ENCODE measurements around the gene LMTK2. TPM values are rescaled to one million over a fixed set of nuclear protein-coding genes. Genes with fewer than 3 reads are reported as not detected.

Gene LMTK2
- total and polyA plus RNA-seq, 2 experiments from 2014 or later, result 6.1 to 30.8 TPM

- TF ChIP-seq, protein P1, sequence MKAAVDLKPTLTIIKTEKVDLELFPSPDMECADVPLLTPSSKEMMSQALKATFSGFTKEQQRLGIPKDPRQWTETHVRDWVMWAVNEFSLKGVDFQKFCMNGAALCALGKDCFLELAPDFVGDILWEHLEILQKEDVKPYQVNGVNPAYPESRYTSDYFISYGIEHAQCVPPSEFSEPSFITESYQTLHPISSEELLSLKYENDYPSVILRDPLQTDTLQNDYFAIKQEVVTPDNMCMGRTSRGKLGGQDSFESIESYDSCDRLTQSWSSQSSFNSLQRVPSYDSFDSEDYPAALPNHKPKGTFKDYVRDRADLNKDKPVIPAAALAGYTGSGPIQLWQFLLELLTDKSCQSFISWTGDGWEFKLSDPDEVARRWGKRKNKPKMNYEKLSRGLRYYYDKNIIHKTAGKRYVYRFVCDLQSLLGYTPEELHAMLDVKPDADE (IDR thresholded peaks at IDR 0.05), result no peak
- TF ChIP-seq EZH2 (IDR thresholded peaks at IDR 0.05; ENCODE audit: low read depth, unreplicated experiment) (no peak), ZNF331 (CRISPR knock-in tag; IDR thresholded peaks at IDR 0.05; ENCODE audit: low read depth) (no peak), CTCF (conservative IDR thresholded peaks at IDR 0.05; ENCODE audit: low read depth in 2 of 2) (no peak), ZNF114 (CRISPR knock-in tag; IDR thresholded peaks at IDR 0.05) (no peak)
These were observed 135.1 kb downstream of the LMTK2 start (continued) for GRCh38 chr7:98241674-98242241.

DNA sequence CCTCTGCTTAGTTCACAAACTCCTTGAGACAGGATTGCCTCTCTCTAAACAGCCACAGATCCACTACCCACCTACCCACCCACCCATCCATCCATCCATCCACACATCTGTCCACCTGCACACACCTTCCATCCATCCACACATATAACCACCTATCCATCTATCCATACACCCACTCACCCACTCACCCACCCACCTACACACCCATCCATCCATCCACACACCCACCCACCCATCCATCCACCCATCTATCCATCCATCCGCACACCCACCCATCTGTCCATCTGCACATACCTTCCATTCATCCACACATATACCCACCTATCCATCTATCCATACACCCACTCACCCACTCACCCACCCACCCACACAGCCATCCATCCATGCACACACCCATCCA lies 135.7 kb downstream of the LMTK2 start:
- no peaks in the 10 kb centered on the region for H3K4me1 ChIP-seq (ENCODE audit: insufficient read depth)
- H4K20me1 ChIP-seq (replicated peaks; ENCODE audit: insufficient read depth), result no peaks in the 10 kb centered on the region
- H2AFZ ChIP-seq, result no peak overlapping the region
- H3K9me2 ChIP-seq (ENCODE audit: insufficient read depth), result no peaks in the 10 kb centered on the region
- H3K36me3 ChIP-seq (ENCODE audit: insufficient read depth), result no peaks in the 10 kb centered on the region
- no peaks in the 10 kb centered on the region for H3K9me3 Mint-ChIP-seq
- H3K4me3 Mint-ChIP-seq, result no peak overlapping the region
- no peaks in the 10 kb centered on the region for H3K27me3 ChIP-seq (ENCODE audit: insufficient read depth)
- H3K27ac ChIP-seq (ENCODE audit: low read depth), result no peak overlapping the region
- ATAC-seq (no peak), DNase-seq (ENCODE audit: low spot score) (no peak)
- H3K79me2 ChIP-seq (replicated peaks; ENCODE audit: insufficient read depth), result no peaks in the 10 kb centered on the region
- H3K36me3 Mint-ChIP-seq (ENCODE audit: low read depth), result no peaks in the 10 kb centered on the region; the same call in 2 of the 3 replicates
- no peaks in the 10 kb centered on the region for H3K4me1 Mint-ChIP-seq
- H3K27ac Mint-ChIP-seq, result no peak overlapping the region
- H3K27me3 Mint-ChIP-seq (ENCODE audit: insufficient read depth, low read depth, poor library complexity), result peaks cover 7% of the 10 kb centered on the region
- H3F3A ChIP-seq (replicated peaks; ENCODE audit: low read depth), result no peaks in the 10 kb centered on the region
- no peak overlapping the region for H3K4me3 ChIP-seq
- TF ChIP-seq NANOG (IDR thresholded peaks at IDR 0.05; ENCODE audit: borderline replicate concordance) (no peak), CREB1 (CRISPR knock-in tag; IDR thresholded peaks at IDR 0.05; ENCODE audit: low read depth) (no peak), EZH2 (IDR thresholded peaks at IDR 0.05; ENCODE audit: low read depth, unreplicated experiment) (no peak), JUNB (IDR thresholded peaks at IDR 0.05; ENCODE audit: unreplicated experiment) (no peak), ZNF331 (CRISPR knock-in tag; IDR thresholded peaks at IDR 0.05; ENCODE audit: low read depth) (no peak)
- TF ChIP-seq, protein P1 (IDR thresholded peaks at IDR 0.05), result no peak
- H3K4me2 ChIP-seq, result no peak overlapping the region

DNA sequence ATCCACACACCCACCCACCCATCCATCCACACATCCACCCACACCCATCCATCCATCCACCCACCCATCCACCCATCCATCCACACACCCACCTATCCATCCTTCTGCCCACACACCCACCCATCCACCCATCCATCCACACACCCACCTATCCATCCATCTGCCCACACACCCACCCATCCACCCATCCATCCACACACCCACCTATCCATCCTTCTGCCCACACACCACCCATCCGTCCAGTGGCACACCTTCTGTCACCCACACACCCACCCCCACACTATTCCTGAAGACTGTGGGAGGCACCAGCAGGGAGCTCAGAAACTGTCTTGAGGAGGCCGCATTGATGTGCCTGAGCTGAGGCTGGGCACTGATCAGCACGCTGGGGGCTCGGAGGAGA lies 136.3 kb downstream of the LMTK2 start:
- H3K9me3 Mint-ChIP-seq, result no peaks in the 10 kb centered on the region
- H3K27me3 Mint-ChIP-seq (ENCODE audit: insufficient read depth, low read depth, poor library complexity), result peaks cover 7% of the 10 kb centered on the region
- H3K27ac Mint-ChIP-seq, result no peak overlapping the region
- Histone ChIP-seq H3K36me3 (ENCODE audit: insufficient read depth) (no peaks in the 10 kb centered on the region), H3K27ac (ENCODE audit: low read depth) (no peak overlapping the region), H3K4me2 (no peak overlapping the region), H3K4me3 (no peak overlapping the region), H3K79me2 (replicated peaks; ENCODE audit: insufficient read depth) (no peaks in the 10 kb centered on the region), H3F3A (replicated peaks; ENCODE audit: low read depth) (no peaks in the 10 kb centered on the region), H2AFZ (no peak overlapping the region), H3K9me2 (ENCODE audit: insufficient read depth) (no peaks in the 10 kb centered on the region), H3K27me3 (ENCODE audit: insufficient read depth) (no peaks in the 10 kb centered on the region), H4K20me1 (replicated peaks; ENCODE audit: insufficient read depth) (no peaks in the 10 kb centered on the region), H3K4me1 (ENCODE audit: insufficient read depth) (no peaks in the 10 kb centered on the region)
- H3K4me3 Mint-ChIP-seq, result no peak overlapping the region
- no peak for TF ChIP-seq STAT1 (IDR thresholded peaks at IDR 0.05; ENCODE audit: unreplicated experiment)
- DNase-seq (ENCODE audit: low spot score), result no peak
- no peak for ATAC-seq
- no peaks in the 10 kb centered on the region; the same call in 2 of the 3 replicates for H3K4me1 Mint-ChIP-seq
- H3K36me3 Mint-ChIP-seq (ENCODE audit: low read depth), result no peaks in the 10 kb centered on the region; the same call in 2 of the 3 replicates
